BE2C (cell line): ENCODE data around the gene FUT3.

Source experiments
- DNase-seq: peaks from one replicate; pipeline ENCODE4 v3.0.0-alpha.2; 2020
- H3K27me3 ChIP-seq: fragments of 250-450 bp; sonication (Bioruptor Pico); 2 replicates; pipeline ENCODE4 v1.5.1; 2020; ENCODE audit warnings: mild to moderate bottlenecking
- H3K36me3 ChIP-seq: fragments of 250-450 bp; sonication (Bioruptor Pico); 2 replicates; pipeline ENCODE4 v1.5.1; 2020; ENCODE audit warnings: mild to moderate bottlenecking
- H3K4me1 ChIP-seq: fragments of 250-450 bp; sonication (Bioruptor Pico); 2 replicates; pipeline ENCODE4 v1.5.1; 2020
- H3K4me3 ChIP-seq: 2 replicates; pipeline ENCODE4 v1.5.1; 2011; ENCODE audit warnings: low read depth, low read length
- H3K9me3 ChIP-seq: fragments of 250-450 bp; sonication (Bioruptor Pico); 2 replicates; pipeline ENCODE4 v1.5.1; 2020
- CTCF ChIP-seq: IDR thresholded peaks from 2 replicates; pipeline ENCODE4 v1.5.1; 2012; ENCODE audit warnings: mild to moderate bottlenecking, low read depth, low read length

FUT3 gene

DNA sequence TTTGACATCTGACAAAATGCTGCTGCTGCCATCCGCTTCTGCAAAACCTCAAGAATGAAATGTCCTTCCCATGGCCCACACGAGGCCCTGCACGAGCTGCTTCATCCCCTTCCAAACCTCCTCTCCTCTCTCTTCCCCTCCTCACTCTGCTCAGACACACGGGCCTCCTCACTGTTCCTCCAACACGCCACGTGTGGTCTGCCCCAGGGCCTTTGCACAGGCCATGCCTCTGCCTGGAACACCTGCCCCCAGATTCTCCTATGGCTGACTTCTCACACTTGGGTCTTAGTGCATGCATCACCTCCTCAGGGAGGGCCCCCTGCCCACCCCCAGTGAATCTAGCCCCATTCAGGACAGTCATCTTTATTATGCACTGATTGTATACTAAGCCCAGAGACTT, 30.5 kb downstream of the FUT3 start:
- H3K4me3 ChIP-seq = no peak overlapping the region
- no peaks in the 10 kb centered on the region; the same call in 1 of the 2 replicates for H3K27me3 ChIP-seq
- no peak for TF ChIP-seq CTCF
- H3K9me3 ChIP-seq = no peaks in the 10 kb centered on the region
- DNase-seq = no peak
- H3K4me1 ChIP-seq = no peaks in the 10 kb centered on the region
- no peaks in the 10 kb centered on the region for H3K36me3 ChIP-seq

DNA sequence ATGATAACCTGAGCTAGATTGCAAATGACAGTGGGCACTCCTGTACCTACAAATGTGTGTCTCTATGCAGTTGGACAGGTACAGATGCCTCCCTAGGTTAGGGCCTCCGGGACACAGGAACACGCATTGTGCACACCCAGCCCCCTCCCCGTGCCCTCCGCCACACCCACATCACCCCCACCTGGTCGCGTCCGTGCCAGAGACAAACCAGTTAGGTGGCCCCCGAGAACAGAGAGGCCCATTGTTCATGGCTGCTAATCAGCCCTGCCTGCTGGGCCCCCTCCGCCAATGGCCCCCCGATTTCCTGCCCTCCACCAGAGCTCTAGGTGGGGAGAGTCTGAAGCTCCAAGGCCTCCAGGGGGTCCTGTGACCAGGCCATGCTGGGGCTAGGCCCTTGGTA, 32.7 kb downstream of the FUT3 start:
- no peak for TF ChIP-seq CTCF
- no peak for DNase-seq
- H3K9me3 ChIP-seq = no peaks in the 10 kb centered on the region

GRCh38 chr19:5817218-5817617, 34.0 kb downstream of the FUT3 start:
- Histone ChIP-seq H3K4me3 (no peak overlapping the region), H3K4me1 (no peaks in the 10 kb centered on the region), H3K9me3 (no peaks in the 10 kb centered on the region), H3K36me3 (no peaks in the 10 kb centered on the region), H3K27me3 (peaks cover 4% of the 10 kb centered on the region; the same call in 1 of the 2 replicates)
- TF ChIP-seq CTCF = no peak
- no peak for DNase-seq

More for the DNA sequence above, 32.7 kb downstream of the FUT3 start:
- no peaks in the 10 kb centered on the region for H3K36me3 ChIP-seq
- no peaks in the 10 kb centered on the region for H3K4me1 ChIP-seq
- H3K27me3 ChIP-seq = peaks cover 4% of the 10 kb centered on the region; the same call in 1 of the 2 replicates
- H3K4me3 ChIP-seq = no peak overlapping the region

GRCh38 chr19:5814852-5815246, 36.4 kb downstream of the FUT3 start:
- Histone ChIP-seq H3K36me3 (no peaks in the 10 kb centered on the region), H3K9me3 (no peaks in the 10 kb centered on the region), H3K27me3 (peaks cover 4% of the 10 kb centered on the region; the same call in 1 of the 2 replicates), H3K4me1 (no peaks in the 10 kb centered on the region), H3K4me3 (no peak overlapping the region)
- no peak for TF ChIP-seq CTCF
- DNase-seq = no peak

DNA sequence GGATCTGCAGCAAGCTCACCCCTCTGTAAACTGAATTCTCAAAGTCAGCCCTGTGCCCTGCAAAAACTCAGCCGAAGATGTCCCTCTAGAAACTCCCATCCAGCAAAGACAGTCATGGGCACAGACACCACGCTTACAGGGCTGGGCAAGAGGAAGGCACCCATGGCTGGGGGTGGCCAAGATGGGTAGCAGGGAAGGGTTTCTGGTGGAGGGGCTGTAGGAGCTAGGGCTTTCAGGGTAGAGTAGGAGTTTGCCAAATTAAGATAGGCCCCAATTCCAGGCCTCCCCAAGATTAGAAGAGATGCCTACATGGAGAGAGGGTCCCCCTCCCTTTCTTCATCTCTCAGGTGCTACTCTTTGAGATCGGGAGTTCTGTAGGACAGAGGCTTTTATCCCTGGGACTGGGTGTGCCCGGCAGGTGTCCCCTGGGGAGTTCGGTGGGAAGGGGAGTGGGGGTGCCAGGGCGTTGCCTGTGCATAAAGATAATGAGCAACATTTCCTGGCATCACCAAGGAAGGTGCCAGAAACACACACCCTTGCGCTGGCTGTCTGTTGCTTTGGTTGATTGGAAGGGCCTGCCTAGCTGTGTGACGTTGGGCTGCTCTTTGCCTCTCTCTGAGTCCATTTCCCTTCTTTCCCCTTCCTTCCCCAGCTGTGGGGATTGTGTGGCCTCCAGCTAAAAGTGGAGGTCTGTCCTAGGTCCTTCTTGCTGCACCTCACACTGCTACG, 37.0 kb downstream of the FUT3 start:
- DNase-seq = no peak
- Histone ChIP-seq H3K36me3 (no peaks in the 10 kb centered on the region), H3K9me3 (no peaks in the 10 kb centered on the region), H3K4me1 (no peaks in the 10 kb centered on the region), H3K4me3 (no peak overlapping the region), H3K27me3 (peaks cover 4% of the 10 kb centered on the region; the same call in 1 of the 2 replicates)
- no peak for TF ChIP-seq CTCF

DNA sequence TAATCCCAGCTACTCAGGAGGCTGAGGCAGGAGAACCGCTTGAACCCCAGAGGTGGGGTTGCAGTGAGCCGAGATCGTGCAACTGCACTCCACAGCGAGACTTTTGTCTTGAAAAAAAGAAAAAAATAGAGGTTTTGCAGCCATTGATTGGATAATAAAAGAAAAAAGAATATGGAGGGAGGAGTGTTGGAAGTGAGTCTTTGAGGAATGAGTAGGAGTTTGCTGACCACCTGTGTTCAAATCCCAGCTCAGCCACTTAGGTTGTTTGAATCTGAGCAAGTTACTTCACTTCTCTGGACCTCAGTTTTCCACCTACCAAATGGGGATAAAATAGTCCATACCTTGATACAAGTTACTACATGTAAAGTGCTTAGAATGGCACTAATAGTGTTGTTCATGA, 40.1 kb downstream of the FUT3 start:
- Histone ChIP-seq H3K4me3 (no peak overlapping the region), H3K4me1 (peaks cover 4% of the 10 kb centered on the region; the same call in 1 of the 2 replicates), H3K9me3 (no peaks in the 10 kb centered on the region), H3K36me3 (no peaks in the 10 kb centered on the region), H3K27me3 (0 out of 2 replicates have a peak, but pooled peaks cover 4% of the 10 kb centered on the region)
- no peak for DNase-seq
- no peak for TF ChIP-seq CTCF
